H54 (cell line): ENCODE data around the gene PZP.
"Not testable (repeated sequence)": the region's sequence is repeated elsewhere in the genome, so short reads cannot be mapped to it uniquely, and the experiment has no call there.

Experiments used
- DNase-seq: peaks from one replicate; pipeline ENCODE4 v3.0.0; 2011; ENCODE audit warnings: low spot score, mixed read lengths; ENCODE audit not compliant: insufficient read length
- FAIRE-seq: peaks from 3 replicates; lab custom pipeline; 2011; peaks lifted over from hg19 to GRCh38; lab: Jason Lieb, UNC
- POLR2A ChIP-seq: IDR thresholded peaks from 2 replicates; pipeline ENCODE4 v1.6.1; 2011; ENCODE audit warnings: low read depth, mild to moderate bottlenecking, low read length

The PZP gene

DNA sequence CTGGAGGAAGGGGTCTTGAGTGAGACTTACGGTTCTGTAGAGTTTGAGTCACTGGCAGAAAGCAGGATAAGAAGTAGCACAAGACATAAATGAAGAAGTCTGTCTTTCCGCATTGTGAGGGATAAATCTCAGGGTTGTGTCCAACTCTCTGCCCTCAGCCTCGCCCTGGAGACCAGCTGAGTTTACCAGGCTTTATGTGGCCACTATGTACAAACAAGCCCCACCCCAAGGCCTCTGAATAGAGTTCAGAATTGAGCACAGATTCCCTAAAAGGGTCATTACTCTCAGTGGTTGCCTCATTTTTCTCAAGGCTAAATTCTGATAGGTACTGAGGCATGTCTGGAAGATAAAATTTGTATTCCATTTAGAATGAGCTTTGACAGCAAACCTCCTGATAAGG lies at the start of gene PZP:
TSS of gene PZP (minus strand) at position 167 of the 400 bp plus-strand sequence. CDS start at position 113, 54 bp downstream.
- DNase-seq (no peak), FAIRE-seq (no peak)
- no peak for TF ChIP-seq POLR2A

DNA sequence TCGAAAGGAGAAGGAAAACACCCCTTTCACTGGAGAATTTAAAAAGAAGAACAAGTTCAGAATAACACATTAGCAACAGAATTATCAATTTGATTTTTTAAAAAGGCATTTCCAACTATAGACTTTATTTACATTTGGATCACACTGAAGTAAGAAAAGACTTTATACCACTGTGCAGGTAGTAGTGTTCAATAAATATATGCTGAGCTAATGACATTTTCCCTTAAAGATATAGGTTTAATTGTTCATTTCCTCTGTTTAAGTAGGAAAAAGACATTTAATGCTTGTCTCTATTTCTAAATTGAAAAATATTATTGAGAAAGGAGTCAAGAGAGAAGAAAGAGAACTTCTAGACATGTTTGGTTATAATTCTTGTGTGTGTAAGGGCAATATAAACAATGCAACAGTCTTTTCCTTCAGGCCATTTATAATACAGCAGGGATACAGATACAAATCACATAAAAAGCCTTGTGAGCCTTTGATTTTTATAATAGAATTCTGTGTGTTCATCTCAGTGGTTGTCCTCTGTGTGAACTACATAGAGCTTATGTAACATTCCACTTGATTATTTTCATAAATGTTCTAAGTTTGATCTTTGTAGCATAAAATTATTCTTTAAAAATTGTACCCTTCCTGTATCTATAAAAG lies 48.7 kb upstream of the PZP start:
- FAIRE-seq (no peak), DNase-seq (no peak)
- no peak for TF ChIP-seq POLR2A

DNA sequence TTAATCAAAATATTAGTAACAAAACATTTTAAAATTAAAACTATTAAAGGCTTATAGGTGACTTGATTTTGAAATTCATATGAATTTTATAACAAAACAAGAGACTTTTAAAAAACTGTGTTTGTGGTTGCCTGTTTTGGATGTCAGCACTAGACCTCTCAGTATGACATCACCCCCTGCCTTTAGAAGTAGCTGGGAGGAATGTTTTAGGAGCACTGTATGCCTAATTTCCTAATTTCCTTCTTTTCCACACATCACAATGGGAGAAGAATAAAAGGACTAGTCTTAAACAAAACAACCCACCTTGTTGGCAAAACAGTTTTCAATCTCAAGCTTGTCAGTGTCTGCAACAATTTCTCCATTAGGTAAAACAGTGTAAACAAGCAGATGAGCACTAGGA lies 48.1 kb upstream of the PZP start:
- no peak for DNase-seq
- TF ChIP-seq POLR2A = no peak
- FAIRE-seq = no peak

DNA sequence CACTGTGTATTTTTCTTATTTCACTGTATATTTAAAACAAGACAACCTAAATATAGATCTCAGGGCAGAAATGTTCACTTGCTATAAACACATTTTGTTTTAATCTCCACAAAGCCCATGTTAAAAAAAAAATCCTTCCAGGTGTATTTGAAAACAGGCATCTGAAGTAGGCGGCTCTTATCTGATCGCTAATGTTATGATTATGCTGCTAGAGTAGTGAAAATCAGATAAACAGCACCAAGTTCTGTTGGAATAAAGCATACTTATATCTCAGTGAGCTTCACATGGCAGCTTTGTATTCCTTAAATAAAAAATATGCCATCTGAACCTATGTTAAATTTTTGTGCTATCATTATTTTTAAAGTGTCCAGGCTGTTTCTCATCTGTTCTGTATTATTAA lies 47.6 kb upstream of the PZP start:
- DNase-seq (no peak), FAIRE-seq (no peak)
- no peak for TF ChIP-seq POLR2A

DNA sequence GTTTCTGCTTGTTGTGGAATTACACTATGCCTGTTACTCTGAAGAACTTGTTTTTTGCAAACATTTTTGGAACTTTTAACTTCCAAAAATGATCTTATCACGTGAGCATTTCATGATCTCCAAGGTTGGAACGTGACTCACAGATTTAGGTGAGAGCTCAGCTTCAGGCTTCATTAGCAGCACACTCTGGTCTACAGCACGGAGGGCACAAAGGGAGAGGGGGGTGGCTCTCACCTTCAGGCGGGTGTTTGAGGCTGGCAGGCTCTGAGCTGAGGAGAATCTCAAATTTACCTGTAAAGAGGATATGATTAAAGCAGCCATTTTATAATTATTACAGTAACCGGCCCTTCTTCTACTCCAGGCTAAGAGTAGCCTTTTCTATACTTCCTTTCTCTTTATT lies 45.3 kb upstream of the PZP start:
- TF ChIP-seq POLR2A = no peak
- FAIRE-seq (no peak), DNase-seq (no peak)

DNA sequence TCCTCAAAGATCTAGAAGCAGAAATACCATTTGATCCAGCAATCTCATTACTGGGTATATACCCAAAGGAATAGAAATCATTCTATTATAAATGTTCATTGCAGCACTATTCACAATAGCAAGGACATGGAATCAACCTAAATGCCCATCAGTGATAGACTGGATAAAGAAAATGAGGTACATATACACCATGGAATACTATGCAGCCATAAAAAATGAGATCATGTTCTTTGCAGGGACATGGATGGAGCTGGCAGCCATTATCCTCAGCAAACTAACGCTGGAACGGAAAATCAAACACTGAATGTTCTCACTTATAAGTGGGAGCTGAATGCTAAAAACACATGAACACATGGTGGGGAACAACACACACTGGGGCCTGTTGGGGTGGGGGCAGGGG lies 44.6 kb upstream of the PZP start:
- FAIRE-seq, DNase-seq: not testable (repeated sequence)

DNA sequence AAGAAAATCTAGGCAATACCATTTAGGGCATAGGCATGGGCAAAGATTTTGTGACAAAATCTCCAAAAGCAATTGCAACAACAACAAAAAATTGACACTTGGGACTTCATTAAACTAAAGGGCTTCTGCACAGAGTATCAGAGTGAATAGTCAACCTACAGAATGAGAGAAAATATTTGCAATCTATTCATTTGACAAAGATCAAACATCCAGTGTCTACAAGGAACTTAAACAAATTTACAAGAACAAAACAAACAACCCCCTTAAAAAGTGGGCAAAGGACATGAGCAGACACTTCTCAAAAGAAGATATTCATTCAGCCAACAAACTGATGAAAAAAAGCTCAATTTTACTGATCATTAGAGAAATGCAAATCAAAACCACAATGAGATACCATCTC lies 44.1 kb upstream of the PZP start:
- TF ChIP-seq POLR2A = no peak
- no peak for FAIRE-seq
- no peak for DNase-seq

DNA sequence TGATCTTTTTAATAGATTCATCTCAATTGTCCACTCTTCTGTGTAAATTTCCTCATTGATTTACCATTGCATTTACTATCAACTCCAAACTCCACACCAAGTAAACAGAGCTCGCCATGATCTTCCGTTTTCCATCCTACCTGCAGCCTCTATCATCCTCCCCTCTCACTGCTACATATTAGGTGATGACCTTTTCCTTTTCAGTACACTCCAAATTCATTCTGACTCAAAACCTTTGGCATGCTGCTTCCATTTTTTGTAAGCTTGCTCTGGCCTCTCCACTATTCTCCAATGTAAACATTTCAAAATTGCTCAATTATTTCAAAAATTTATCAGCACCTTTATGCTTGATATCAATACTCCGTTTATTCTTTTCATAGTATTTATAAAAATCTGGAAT lies 40.2 kb upstream of the PZP start:
- TF ChIP-seq POLR2A = no peak
- FAIRE-seq (no peak), DNase-seq (no peak)

DNA sequence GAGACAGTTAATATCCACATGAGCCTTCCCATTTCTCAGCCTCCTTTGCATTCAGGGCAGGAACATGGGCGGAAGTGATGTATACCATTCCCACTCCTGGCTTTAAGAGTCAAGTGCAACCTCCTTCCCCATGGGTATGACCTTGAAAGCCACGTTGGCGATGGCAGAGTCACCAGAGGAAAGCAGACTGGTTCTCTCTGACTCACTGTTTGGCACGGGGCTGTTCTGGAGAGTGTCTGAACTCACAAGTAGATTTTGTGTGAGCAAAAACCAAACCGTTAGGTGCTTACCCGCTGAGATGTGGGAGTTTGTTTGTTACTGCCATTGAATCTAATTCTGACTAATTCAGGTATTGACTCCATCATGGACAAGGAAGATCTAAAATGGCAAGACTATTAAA lies 36.7 kb upstream of the PZP start:
- no peak for FAIRE-seq
- no peak for DNase-seq
- TF ChIP-seq POLR2A = no peak

DNA sequence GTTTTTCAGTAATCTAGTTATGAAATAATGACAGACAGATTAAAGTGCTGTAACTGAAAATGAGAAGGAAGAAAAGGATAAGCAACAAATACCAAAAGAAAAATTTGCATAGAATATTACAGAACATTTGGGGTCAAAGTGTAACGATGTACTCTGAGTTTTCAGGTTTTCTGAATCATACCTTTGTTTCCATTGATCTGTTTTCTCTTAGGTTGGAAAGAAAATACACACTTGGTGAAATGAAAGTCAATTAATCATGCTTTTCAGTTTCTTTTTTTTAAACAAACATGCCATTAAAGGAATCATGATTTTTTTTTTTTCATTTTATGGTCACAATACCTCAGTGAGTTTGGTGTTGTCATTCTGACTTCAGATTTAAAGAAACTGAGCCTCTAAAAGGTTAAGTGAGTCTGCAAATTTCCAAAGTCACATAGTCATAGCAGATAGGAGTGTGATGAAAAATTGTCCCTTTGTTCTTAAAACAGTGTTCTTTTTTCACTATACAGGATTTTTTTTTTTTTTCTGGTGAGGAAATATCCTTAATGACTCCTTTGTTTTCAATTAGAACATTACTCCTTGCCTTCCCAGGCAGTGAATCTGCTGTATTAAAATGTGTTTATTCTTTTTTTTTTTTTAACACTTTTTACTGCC lies 35.9 kb upstream of the PZP start:
- FAIRE-seq (no peak), DNase-seq (no peak)
- TF ChIP-seq POLR2A = no peak

DNA sequence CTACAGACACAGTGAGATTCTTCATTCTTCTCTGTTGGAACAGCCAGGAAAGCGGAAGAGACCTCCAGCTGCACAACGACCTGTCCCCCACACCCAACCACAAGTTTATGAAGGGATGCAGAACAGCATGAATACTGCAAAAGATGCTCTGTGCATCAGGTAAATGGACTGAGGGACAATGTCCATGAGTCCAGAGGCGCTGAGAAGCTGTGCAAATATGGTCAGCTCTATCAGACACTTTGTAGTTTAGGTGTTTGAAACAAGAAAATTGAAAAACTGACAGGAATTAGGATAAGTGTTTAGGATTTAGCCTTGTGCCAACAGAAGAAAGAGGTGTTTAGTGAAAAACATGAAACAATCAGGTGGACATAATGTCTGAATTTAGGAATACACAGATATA lies 33.1 kb upstream of the PZP start:
- no peak for FAIRE-seq
- TF ChIP-seq POLR2A = no peak
- no peak for DNase-seq

DNA sequence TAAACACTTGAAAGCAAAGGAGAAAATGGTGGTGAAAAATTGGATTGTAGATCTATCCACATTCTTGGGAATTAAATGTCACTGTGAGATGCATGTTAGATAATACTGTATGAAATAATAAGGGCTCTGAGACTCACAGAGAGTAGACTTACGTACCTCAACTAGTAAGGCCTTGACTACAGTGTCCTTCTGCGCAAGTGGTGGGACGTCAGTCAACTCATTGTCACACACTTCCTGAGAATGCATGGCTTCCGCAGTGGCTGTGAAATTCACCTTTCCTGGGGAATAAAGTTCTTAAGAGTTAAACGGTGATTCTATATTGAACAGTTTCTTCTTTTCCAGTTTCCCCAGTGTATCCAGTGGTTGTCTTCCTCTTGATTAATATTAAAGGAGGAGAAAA lies 32.6 kb upstream of the PZP start:
- FAIRE-seq (no peak), DNase-seq (no peak)
- TF ChIP-seq POLR2A = no peak

DNA sequence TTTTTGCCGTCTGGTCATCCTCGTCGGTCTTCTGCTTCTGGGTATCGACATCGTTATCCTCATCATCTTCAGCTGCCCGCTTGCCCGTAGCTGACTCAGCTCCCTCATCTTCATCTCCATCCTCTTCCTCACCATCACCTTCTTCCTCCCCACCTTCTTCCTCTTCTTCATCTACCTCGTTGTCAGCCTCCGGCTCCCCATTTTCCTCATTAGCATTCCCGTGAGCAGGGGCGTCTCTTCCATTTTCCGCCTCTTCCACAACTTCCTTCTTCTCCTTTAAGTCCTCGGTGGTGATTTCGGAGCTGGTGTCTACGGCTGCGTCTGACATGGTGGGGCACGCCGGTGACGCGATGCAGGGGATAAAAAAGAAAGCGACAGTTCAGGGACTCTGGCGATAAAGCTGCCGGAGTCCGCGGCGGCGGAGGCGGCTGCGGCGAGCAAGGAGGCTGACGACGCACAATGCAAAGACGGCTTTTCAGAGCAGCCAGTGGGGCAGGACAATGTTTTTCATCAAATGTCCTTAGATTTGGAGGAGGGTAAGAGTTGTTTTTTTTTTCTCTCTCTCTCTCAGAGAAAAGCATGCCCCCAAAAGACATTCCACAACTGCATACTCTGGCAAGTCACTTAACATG lies 31.9 kb upstream of the PZP start:
- DNase-seq, FAIRE-seq: not testable (repeated sequence)

DNA sequence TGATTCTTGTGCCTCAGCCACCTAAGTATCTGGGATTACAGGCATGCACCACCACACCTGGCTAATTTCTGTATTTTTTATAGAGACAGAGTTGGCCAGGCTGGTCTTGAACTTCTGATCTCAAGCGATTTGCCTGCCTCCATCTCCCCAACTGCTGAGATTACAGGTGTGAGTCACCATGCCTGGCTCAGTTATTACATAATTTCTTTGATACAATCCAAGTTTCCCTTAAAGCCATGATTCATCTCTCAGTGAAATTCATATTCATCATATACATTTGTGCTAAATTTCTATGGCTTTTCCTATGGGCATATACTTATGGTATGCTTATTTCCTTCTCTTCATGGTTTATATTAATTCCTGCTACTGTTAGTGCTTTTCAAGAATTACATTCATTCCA lies 29.1 kb upstream of the PZP start:
- no peak for FAIRE-seq
- no peak for DNase-seq
- no peak for TF ChIP-seq POLR2A

DNA sequence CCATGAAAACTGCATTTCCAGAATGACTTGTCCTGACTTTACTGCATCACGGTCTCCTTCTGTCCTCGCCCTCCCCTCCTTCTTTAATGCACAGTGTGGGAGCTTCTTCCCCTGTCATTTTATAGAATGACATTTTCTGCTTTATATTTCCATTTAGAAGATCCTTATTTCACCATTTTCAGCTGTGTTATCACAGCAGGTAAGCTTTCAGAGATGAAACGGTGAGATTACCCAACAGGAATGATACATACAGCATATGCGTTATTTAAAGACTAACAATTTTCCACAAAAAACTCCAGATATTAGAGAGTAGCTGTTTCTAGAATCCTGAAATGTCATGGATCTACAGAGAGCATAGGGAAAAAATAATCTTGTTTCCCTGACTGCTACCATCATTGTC lies 27.3 kb upstream of the PZP start:
- TF ChIP-seq POLR2A = no peak
- DNase-seq (no peak), FAIRE-seq (no peak)
